Measurements from ENCODE around the gene GEMIN7. TPM values are rescaled to one million over a fixed set of nuclear protein-coding genes. Genes with fewer than 3 reads are reported as not detected.

GEMIN7 gene, protein sequence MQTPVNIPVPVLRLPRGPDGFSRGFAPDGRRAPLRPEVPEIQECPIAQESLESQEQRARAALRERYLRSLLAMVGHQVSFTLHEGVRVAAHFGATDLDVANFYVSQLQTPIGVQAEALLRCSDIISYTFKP
- total RNA-seq = 10 to 100 TPM; 27.7 to 28.7 (median 27.9) TPM
- total RNA-seq (2013) = 28.9 TPM

- Histone ChIP-seq H3K9me3 (ENCODE audit: control insufficient read depth, insufficient read depth, low read length) (no peaks in the 10 kb centered on the region), H3K4me3 (ENCODE audit: low read length) (peak within 1 kb of the TSS; percentile 71), H3K4me1 (ENCODE audit: control insufficient read depth, insufficient read depth, low read length) (peaks cover 51% of the 10 kb centered on the region), H3K27me3 (ENCODE audit: control insufficient read depth, insufficient read depth, low read length) (no peaks in the 10 kb centered on the region), H3K27ac (ENCODE audit: low read length) (peak within 1 kb of the TSS; percentile 84), H3K36me3 (ENCODE audit: control insufficient read depth, insufficient read depth, low read length) (peaks cover 10% of the 10 kb centered on the region)
- H3K27ac Mint-ChIP-seq = peak within 1 kb of the TSS; percentile 96
- ATAC-seq = peak; percentile 62 to 72 (median 66)
- H3K4me3 Mint-ChIP-seq = peak within 1 kb of the TSS; percentile 97
- no peak for TF ChIP-seq CTCF (IDR thresholded peaks at IDR 0.05)
- H3K27me3 Mint-ChIP-seq (ENCODE audit: low read depth in 2 of 2) = no peaks in the 10 kb centered on the region
- H3K4me1 Mint-ChIP-seq = peaks cover 44 to 62% of the 10 kb centered on the region in 2 donors
- H3K9me3 Mint-ChIP-seq = no peaks in the 10 kb centered on the region
- WGBS (ENCODE audit: insufficient coverage) = under 1% methylated on average over 61 of the region's 61 CpGs
- DNase-seq = peak; percentile 79 to 86
- intact Hi-C loops (cut with micrococcal nuclease) = loop anchor here (2.0 kb wide), 1 partner anchor 100 kb away; the partner anchor contains the start of genes BLOC1S3 and TRAPPC6A
- peaks cover 9% of the 10 kb centered on the region for H3K36me3 Mint-ChIP-seq
Measured at GRCh38 chr19:45079063-45079910, at the start of gene GEMIN7. Gene GEMIN7 (plus strand): TSS chr19:45079260. CDS start chr19:45090115, 10,855 bp downstream.

DNA sequence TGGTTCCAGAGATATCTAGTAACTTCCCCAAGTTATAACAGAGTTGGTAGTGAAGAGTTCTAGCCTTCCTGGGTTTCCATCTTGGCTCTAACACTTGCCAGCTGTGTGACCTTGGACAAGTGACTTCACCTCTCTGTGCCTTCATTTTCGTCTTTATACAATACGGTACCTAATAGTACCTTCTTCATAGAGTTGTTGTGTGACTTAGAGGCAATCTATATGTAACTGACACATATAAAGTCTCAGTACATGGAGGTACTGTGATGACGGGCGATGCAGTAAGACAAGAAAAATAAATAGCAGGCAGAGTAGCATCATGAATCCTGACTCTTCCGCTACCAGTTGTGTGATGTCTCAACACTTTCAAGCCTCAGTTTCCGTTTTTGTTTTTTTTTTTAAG, 48.2 kb upstream of the GEMIN7 start:
- no peaks in the 10 kb centered on the region for H3K4me1 ChIP-seq (ENCODE audit: control insufficient read depth, insufficient read depth, low read length)
- Mint-ChIP-seq H3K36me3 (no peaks in the 10 kb centered on the region), H3K27me3 (ENCODE audit: low read depth in 2 of 2) (no peaks in the 10 kb centered on the region), H3K4me3 (no peak overlapping the region), H3K9me3 (no peaks in the 10 kb centered on the region), H3K4me1 (no peaks in the 10 kb centered on the region), H3K27ac (no peak overlapping the region)
- ATAC-seq (no peak), DNase-seq (no peak)
- no peaks in the 10 kb centered on the region for H3K9me3 ChIP-seq (ENCODE audit: control insufficient read depth, insufficient read depth, low read length)
- intact Hi-C loops (cut with micrococcal nuclease) = no loop called here
- peaks cover 45% of the 10 kb centered on the region for H3K36me3 ChIP-seq (ENCODE audit: control insufficient read depth, insufficient read depth, low read length)
- 99% methylated on average over 4 of the region's 6 CpGs for WGBS (ENCODE audit: insufficient coverage)
- no peaks in the 10 kb centered on the region for H3K27me3 ChIP-seq (ENCODE audit: control insufficient read depth, insufficient read depth, low read length)
- H3K4me3 ChIP-seq (ENCODE audit: low read length) = no peak overlapping the region
- TF ChIP-seq CTCF (IDR thresholded peaks at IDR 0.05) = no peak
- no peak overlapping the region for H3K27ac ChIP-seq (ENCODE audit: low read length)

- DNase-seq (no peak), ATAC-seq (no peak)
- no peaks in the 10 kb centered on the region for H3K27me3 Mint-ChIP-seq (ENCODE audit: low read depth in 2 of 2)
- 96% methylated on average over 18 of the region's 18 CpGs for WGBS (ENCODE audit: insufficient coverage)
- no peak overlapping the region for H3K4me3 Mint-ChIP-seq
- no peaks in the 10 kb centered on the region for H3K27me3 ChIP-seq (ENCODE audit: control insufficient read depth, insufficient read depth, low read length)
- no peaks in the 10 kb centered on the region for H3K36me3 Mint-ChIP-seq
- H3K27ac Mint-ChIP-seq = no peak overlapping the region
- peaks cover 41% of the 10 kb centered on the region for H3K36me3 ChIP-seq (ENCODE audit: control insufficient read depth, insufficient read depth, low read length)
- no peak overlapping the region for H3K4me3 ChIP-seq (ENCODE audit: low read length)
- H3K4me1 ChIP-seq (ENCODE audit: control insufficient read depth, insufficient read depth, low read length) = no peaks in the 10 kb centered on the region
- intact Hi-C loops (cut with micrococcal nuclease) = no loop called here
- no peak for TF ChIP-seq CTCF (IDR thresholded peaks at IDR 0.05)
- H3K4me1 Mint-ChIP-seq = no peaks in the 10 kb centered on the region
- H3K9me3 Mint-ChIP-seq = no peaks in the 10 kb centered on the region
- no peak overlapping the region for H3K27ac ChIP-seq (ENCODE audit: low read length)
- no peaks in the 10 kb centered on the region for H3K9me3 ChIP-seq (ENCODE audit: control insufficient read depth, insufficient read depth, low read length)
Measured at GRCh38 chr19:45032421-45032820, 46.6 kb upstream of the GEMIN7 start.

Data from natural killer cell (primary cell).